NCI-H345 (cell line): ENCODE measurements around the gene COPA.
"Not testable (repeated sequence)": the region's sequence is repeated elsewhere in the genome, so short reads cannot be mapped to it uniquely, and the experiment has no call there.

Source experiments
- DNase-seq: peaks from one replicate; lab custom pipeline; 2025; lab: John Stamatoyannopoulos, UW

The COPA gene

GRCh38 chr1:160342953-160343869, at the start of gene COPA, which contains the start of gene NCSTN:
Gene COPA, minus strand, starts transcription at chr1:160343250. Its CDS starts 80 bp downstream, at chr1:160343170.
Gene NCSTN, plus strand, starts transcription at chr1:160343383. Its CDS starts 14 bp downstream, at chr1:160343397.
- peak; percentile 95 for DNase-seq

GRCh38 chr1:160388406-160388805, 45.4 kb upstream of the COPA start:
- DNase-seq: not testable (repeated sequence)

- not testable (repeated sequence) for DNase-seq
Measured at GRCh38 chr1:160384812-160385211, 41.8 kb upstream of the COPA start.

GRCh38 chr1:160377585-160378206, 34.6 kb upstream of the COPA start:
- no peak for DNase-seq

GRCh38 chr1:160376525-160377131, 33.6 kb upstream of the COPA start:
- peak; percentile 67 for DNase-seq

GRCh38 chr1:160375788-160376524, 32.9 kb upstream of the COPA start:
- DNase-seq: no peak

- no peak for DNase-seq
Measured at GRCh38 chr1:160374306-160375110, 31.5 kb upstream of the COPA start.

- DNase-seq: no peak
Measured at GRCh38 chr1:160373696-160374095, 30.6 kb upstream of the COPA start.

GRCh38 chr1:160371756-160372155, 28.7 kb upstream of the COPA start:
- DNase-seq: no peak

GRCh38 chr1:160371346-160371631, 28.2 kb upstream of the COPA start:
- no peak for DNase-seq

- no peak for DNase-seq
Measured at GRCh38 chr1:160370561-160371345, 27.7 kb upstream of the COPA start.

GRCh38 chr1:160369087-160369486, 26.0 kb upstream of the COPA start:
- DNase-seq: no peak

GRCh38 chr1:160367934-160368923, 25.2 kb upstream of the COPA start:
- DNase-seq: no peak

- DNase-seq: no peak
Measured at GRCh38 chr1:160367516-160367900, 24.5 kb upstream of the COPA start.

- no peak for DNase-seq
Measured at GRCh38 chr1:160366731-160367515, 23.9 kb upstream of the COPA start, which contains the start of gene NHLH1. Gene NHLH1, plus strand, starts transcription at chr1:160367071. Its CDS starts 3,661 bp downstream, at chr1:160370732.

- DNase-seq: no peak
Measured at GRCh38 chr1:160365325-160365724, 22.3 kb upstream of the COPA start.

GRCh38 chr1:160363951-160364735, 21.1 kb upstream of the COPA start:
- DNase-seq: no peak

GRCh38 chr1:160363010-160363409, 20.0 kb upstream of the COPA start:
- DNase-seq: no peak
